Activated T-helper 1 cell treated with anti-CD3 and anti-CD28 coated beads, Interleukin-12 subunit alpha, Interleukin-12 subunit beta, Interleukin-2, Interleukin-4 antibody, amounts not matched to agents 30 ng/mL and 10 ng/mL and 1 ng/mL, durations not matched to agents 14 hours and 24 hours and 36 hours (primary cell): ENCODE data around the gene C8B. TPM values are rescaled to one million over a fixed set of nuclear protein-coding genes. Genes with fewer than 3 reads are reported as not detected.

ENCODE experiments used
- DNase-seq: peaks from one replicate; pipeline ENCODE4 v3.0.0; 2021; ENCODE audit warnings: low spot score
- H3K27ac Mint-ChIP-seq: one replicate; pipeline ENCODE4 v1.8.0; 2021; ENCODE audit warnings: mild to moderate bottlenecking, mixed read lengths
- H3K27me3 Mint-ChIP-seq: one replicate; pipeline ENCODE4 v1.8.0; 2022; ENCODE audit warnings: mild to moderate bottlenecking, moderate library complexity, mixed read lengths; ENCODE audit not compliant: insufficient read depth
- H3K36me3 Mint-ChIP-seq: one replicate; pipeline ENCODE4 v1.8.0; 2021; ENCODE audit warnings: low read depth, mixed read lengths
- H3K4me1 Mint-ChIP-seq: one replicate; pipeline ENCODE4 v1.8.0; 2021; ENCODE audit warnings: low read depth, mixed read lengths
- H3K4me3 Mint-ChIP-seq: one replicate; pipeline ENCODE4 v1.8.0; 2021; ENCODE audit warnings: mild to moderate bottlenecking, moderate library complexity, mixed read lengths
- H3K9me3 Mint-ChIP-seq: one replicate; pipeline ENCODE4 v1.8.0; 2021; ENCODE audit warnings: mixed read lengths
- intact Hi-C: fragments of 100-400 bp; cut with micrococcal nuclease; formaldehyde crosslinking; loops from one replicate; pipeline ENCODE4 v1.15.1; 2024
- total RNA-seq: library from RNA; stranded (reverse); gene quantifications from 2 replicates; pipeline ENCODE4 v1.2.3, GENCODE V29; 2022

C8B gene
- total RNA-seq, 1 donor from 2014 or later: not detected

DNA sequence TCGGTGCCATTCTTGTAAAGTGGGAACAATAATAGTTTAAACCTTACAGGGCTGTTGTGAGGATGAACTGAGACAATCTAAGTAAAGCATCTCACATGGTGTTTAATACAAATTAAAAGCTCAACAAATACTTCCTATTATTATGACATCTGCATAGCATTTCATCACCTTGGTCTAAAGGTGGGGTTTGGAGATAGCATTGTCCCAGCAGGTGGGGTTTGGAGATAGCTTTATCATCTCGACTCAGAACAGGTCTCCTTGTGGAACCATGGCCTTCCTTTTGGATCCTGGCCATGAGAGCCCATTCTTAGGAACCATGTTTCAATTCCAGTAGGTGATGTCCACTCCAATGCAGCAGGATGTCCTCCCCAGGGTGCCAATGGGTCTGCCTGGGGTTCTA is 20.6 kb upstream of the C8B start:
- Mint-ChIP-seq H3K9me3 (no peaks in the 10 kb centered on the region), H3K4me3 (no peak overlapping the region), H3K4me1 (no peaks in the 10 kb centered on the region), H3K27ac (no peak overlapping the region), H3K36me3 (no peaks in the 10 kb centered on the region), H3K27me3 (peaks cover 5% of the 10 kb centered on the region)
- intact Hi-C loops: no loop called here
- DNase-seq: no peak

DNA sequence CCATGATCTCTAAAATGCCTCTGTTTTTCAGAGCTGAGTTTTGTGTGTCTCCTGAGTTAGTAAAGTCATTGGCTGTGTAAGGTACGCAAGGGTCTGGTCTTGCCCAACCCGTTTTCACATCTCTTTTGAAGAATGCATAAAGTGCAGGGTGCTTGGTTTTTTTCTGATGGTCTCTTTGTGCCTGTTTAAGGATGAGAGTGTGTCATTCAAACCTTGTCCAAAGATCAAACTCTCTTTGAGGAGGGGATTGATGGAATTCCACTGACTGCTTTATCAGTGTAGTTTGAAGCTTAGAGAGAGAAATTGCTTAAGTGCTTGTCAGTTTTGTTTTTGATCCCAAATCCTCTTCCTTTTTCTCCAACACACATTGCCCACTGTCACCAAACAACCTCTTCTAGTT is 20.0 kb upstream of the C8B start:
- H3K27me3 Mint-ChIP-seq: peaks cover 5% of the 10 kb centered on the region
- DNase-seq: no peak
- no peaks in the 10 kb centered on the region for H3K9me3 Mint-ChIP-seq
- no peaks in the 10 kb centered on the region for H3K36me3 Mint-ChIP-seq
- no peaks in the 10 kb centered on the region for H3K4me1 Mint-ChIP-seq
- H3K27ac Mint-ChIP-seq: no peak overlapping the region
- intact Hi-C loops: no loop called here
- no peak overlapping the region for H3K4me3 Mint-ChIP-seq

GRCh38 chr1:56983484-56983883 is 17.7 kb upstream of the C8B start:
- no peaks in the 10 kb centered on the region for H3K9me3 Mint-ChIP-seq
- DNase-seq: no peak
- H3K36me3 Mint-ChIP-seq: no peaks in the 10 kb centered on the region
- no peaks in the 10 kb centered on the region for H3K4me1 Mint-ChIP-seq
- H3K27ac Mint-ChIP-seq: no peak overlapping the region
- intact Hi-C loops: no loop called here
- H3K4me3 Mint-ChIP-seq: no peak overlapping the region
- peaks cover 5% of the 10 kb centered on the region for H3K27me3 Mint-ChIP-seq

DNA sequence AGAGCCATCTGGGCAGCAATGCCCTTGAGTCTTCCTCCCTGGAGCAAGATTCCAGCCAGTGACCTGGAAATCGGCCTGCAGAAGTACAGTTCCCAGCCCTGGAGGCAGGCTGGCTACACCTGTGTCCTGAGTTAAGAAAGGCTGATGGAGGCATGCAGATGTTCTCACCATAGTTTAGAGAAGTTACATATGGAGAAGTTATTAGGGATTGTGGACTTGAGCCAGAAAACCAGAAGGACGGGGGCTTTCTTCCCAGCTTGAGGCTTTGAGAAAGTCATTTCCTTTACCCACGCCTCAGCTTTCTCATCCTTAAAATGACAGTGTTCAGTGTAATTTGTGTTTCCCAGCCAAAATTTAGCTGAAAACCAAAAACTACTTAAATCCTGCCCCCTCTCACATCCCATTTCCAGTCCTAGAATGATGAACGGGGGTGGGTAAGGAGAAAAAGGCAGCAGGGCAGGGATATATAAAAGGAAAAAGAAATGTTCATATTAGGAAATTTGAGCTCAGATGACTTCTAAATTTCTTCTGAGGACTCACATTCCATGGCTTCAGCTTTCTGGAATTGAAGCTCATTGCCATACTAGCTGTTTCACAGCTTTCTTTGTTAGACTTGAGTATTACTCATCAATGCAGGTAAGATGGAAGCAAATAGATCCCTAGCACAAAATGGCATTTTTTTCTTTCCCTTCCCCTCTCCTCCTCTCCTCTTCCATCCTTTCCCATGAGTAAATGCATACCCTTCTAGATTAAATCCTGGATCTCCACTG is 14.4 kb upstream of the C8B start:
- H3K36me3 Mint-ChIP-seq: no peaks in the 10 kb centered on the region
- H3K27ac Mint-ChIP-seq: no peak overlapping the region
- no peaks in the 10 kb centered on the region for H3K9me3 Mint-ChIP-seq
- no peaks in the 10 kb centered on the region for H3K4me1 Mint-ChIP-seq
- intact Hi-C loops: no loop called here
- peaks cover 4% of the 10 kb centered on the region for H3K27me3 Mint-ChIP-seq
- DNase-seq: no peak
- no peak overlapping the region for H3K4me3 Mint-ChIP-seq

GRCh38 chr1:56978819-56979218 is 13.0 kb upstream of the C8B start:
- Mint-ChIP-seq H3K4me1 (no peaks in the 10 kb centered on the region), H3K36me3 (no peaks in the 10 kb centered on the region), H3K27ac (no peak overlapping the region), H3K4me3 (no peak overlapping the region), H3K9me3 (no peaks in the 10 kb centered on the region), H3K27me3 (peaks cover 4% of the 10 kb centered on the region)
- intact Hi-C loops: no loop called here
- DNase-seq: no peak

DNA sequence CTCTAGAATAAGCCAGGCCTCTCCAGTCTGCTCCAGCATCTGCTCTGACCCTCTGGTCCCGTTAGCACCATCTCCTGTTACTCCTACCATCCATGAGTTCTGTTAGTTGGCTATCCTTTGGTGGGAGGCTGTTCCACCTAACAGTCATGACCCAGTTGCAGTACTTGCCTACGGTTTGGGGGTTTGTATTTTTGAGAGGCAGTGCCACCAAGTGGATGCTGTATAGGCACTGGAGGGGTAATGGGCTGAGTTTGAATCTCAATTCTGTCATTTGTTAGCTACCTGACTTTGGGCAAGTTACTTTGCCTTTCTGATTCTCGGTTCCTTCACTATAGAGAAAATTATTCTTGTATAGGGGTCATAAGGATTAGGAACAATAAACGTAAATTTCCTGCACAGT is 12.1 kb upstream of the C8B start:
- no peak overlapping the region for H3K27ac Mint-ChIP-seq

DNA sequence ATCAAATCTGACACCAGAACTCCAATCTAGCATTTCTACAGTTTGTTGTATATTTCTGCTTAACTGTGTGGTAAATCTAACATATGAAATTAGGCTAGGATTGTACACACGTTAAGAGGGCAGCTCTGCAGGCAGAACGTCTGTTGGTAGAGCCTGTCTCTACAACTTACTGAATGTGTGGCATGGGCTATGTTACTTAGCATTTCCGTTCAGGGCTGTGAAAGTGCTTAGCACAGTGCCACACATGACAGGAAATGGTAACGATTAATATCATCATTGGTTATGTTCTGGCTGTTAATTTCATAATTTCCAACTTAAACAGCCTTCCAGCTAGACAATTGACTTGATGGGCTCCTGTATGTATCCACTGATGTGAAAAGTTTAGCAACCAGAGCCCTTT is 9.6 kb upstream of the C8B start:
- H3K27ac Mint-ChIP-seq: no peak overlapping the region
- no peaks in the 10 kb centered on the region for H3K9me3 Mint-ChIP-seq
- H3K27me3 Mint-ChIP-seq: no peaks in the 10 kb centered on the region
- intact Hi-C loops: no loop called here
- no peak for DNase-seq
- no peaks in the 10 kb centered on the region for H3K36me3 Mint-ChIP-seq
- H3K4me3 Mint-ChIP-seq: no peak overlapping the region
- H3K4me1 Mint-ChIP-seq: no peaks in the 10 kb centered on the region

More for the DNA sequence above, 12.1 kb upstream of the C8B start:
- peaks cover 2% of the 10 kb centered on the region for H3K27me3 Mint-ChIP-seq
- no peak overlapping the region for H3K4me3 Mint-ChIP-seq
- H3K9me3 Mint-ChIP-seq: no peaks in the 10 kb centered on the region
- intact Hi-C loops: no loop called here
- no peaks in the 10 kb centered on the region for H3K4me1 Mint-ChIP-seq
- no peak for DNase-seq
- no peaks in the 10 kb centered on the region for H3K36me3 Mint-ChIP-seq

DNA sequence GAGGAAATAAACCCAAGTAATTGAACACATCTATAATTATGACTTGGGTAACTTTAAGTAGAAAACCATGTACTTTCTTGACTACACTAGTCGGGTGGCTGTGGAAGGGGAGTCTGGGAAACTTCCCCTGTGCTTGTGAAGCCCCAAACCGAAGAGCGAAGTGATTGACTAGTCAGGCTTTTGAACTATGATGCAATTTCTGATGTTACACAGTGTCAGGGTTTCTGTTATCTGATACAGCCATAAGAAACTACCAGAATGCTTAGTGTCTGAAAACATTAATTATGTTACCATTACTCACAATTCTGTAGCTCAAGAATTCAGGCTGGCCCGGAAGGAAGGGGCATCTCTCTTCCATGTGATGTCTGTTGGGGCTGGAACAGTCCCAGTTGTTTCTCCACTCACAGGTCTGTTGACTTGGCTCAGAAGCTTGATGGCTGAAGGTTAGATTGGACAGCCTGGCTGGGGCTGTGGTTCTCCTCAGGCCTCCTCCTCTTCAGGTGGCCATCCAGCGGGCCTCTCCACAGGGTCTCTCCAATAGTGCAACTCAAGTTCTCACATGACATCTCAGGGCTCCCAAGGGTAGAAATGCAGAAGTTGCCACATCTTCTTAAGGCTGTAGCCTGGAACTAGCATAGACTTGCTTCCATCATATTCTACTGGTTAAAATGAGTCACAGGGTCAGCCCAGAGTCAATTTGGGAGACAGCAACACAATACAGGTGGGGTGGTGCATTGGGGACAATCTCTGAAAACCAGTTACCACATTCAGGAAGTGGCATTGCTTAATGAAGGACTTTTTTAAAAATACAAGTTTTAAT is 8.3 kb upstream of the C8B start:
- Mint-ChIP-seq H3K27ac (no peak overlapping the region), H3K4me3 (no peak overlapping the region), H3K36me3 (no peaks in the 10 kb centered on the region), H3K9me3 (no peaks in the 10 kb centered on the region), H3K27me3 (no peaks in the 10 kb centered on the region), H3K4me1 (no peaks in the 10 kb centered on the region)
- intact Hi-C loops: no loop called here
- DNase-seq: no peak

DNA sequence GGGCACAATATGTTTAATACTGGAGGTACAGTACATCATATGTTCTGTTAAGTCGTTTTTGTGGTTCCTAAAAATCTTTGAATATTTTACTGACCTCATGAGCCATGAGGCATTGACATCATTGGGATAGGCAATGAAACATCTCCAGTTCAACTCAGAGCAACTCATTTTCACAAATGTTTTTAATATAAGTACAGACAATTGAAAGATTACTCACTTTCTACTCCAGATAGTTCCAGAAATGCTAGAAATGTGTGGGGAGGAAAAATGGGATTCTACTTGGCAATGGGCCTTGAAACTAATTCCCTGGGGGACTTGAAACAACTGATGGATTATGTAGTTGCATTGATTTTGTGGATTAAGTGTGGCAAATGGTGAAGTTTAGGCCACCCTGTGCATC is 7.2 kb upstream of the C8B start:
- intact Hi-C loops: no loop called here
- Mint-ChIP-seq H3K27me3 (no peaks in the 10 kb centered on the region), H3K36me3 (no peaks in the 10 kb centered on the region), H3K4me1 (no peaks in the 10 kb centered on the region), H3K9me3 (peaks cover 3% of the 10 kb centered on the region), H3K4me3 (no peak overlapping the region), H3K27ac (no peak overlapping the region)
- DNase-seq: no peak

DNA sequence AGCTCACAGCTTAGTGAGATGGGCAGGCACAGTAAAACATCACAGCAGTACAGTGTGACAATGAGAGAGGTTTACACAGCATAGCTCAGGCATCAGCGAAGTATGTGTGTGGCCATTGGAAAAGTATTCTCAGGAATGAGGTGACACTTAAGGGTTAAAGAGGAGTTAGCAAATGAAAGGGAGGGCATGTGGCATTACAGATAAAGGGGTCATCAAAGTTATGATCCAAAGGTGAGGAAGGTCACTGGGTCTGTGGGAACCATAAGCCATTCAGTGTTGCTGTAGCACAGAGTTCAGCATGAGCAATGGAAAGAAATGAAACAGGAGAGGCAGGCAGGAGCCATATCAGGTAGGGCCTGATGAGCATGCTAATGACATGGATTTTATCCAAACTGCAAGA is 4.5 kb upstream of the C8B start:
- Mint-ChIP-seq H3K27ac (no peak overlapping the region), H3K9me3 (peaks cover 3% of the 10 kb centered on the region), H3K36me3 (no peaks in the 10 kb centered on the region), H3K4me1 (no peaks in the 10 kb centered on the region), H3K27me3 (no peaks in the 10 kb centered on the region), H3K4me3 (no peak overlapping the region)
- intact Hi-C loops: no loop called here
- DNase-seq: no peak

- Mint-ChIP-seq H3K9me3 (peaks cover 3% of the 10 kb centered on the region), H3K36me3 (no peaks in the 10 kb centered on the region), H3K4me3 (no peak overlapping the region), H3K27me3 (no peaks in the 10 kb centered on the region), H3K27ac (no peak overlapping the region), H3K4me1 (no peaks in the 10 kb centered on the region)
- no peak for DNase-seq
- intact Hi-C loops: loop anchor here (2.0 kb wide), 1 partner anchor 136 kb away; no protein-coding TSS in a partner anchor
These were observed 3.2 kb upstream of the C8B start for GRCh38 chr1:56968878-56969495.

- Mint-ChIP-seq H3K36me3 (no peaks in the 10 kb centered on the region), H3K4me1 (no peaks in the 10 kb centered on the region), H3K4me3 (no peak overlapping the region), H3K27ac (no peak overlapping the region), H3K9me3 (peaks cover 3% of the 10 kb centered on the region), H3K27me3 (no peaks in the 10 kb centered on the region)
- intact Hi-C loops: loop anchor here (2.0 kb wide), 1 partner anchor 135 kb away; no protein-coding TSS in a partner anchor
- no peak for DNase-seq
These were observed 2.4 kb upstream of the C8B start for GRCh38 chr1:56967900-56968832.
